ENCODE measurements around the gene NKIRAS2.
A peak's percentile ranks its signal among the peaks of the same experiment; 100 is the strongest.

The NKIRAS2 gene

GRCh38 chr17:42058063-42058462, 38.2 kb downstream of the NKIRAS2 start:
- no peak for DNase-seq

DNA sequence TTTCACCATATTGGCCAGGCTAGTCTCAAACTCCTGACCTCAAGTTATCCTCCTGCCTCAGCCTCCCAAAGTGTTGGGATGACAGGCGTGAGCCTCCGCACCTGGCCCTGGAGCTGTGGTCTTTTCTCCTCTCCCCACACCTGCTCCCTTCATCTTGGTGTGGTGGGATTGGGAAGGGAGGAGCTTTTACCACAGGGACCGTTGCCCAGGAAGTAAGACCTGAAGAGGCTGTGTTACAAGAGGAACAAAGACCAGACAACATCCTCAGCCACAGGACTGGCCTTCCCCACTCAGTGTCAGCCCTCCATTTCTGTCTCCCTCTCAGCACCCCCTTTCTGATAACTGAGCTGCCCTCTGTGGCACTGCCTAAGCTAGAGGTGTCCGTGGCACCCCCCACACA, 39.9 kb downstream of the NKIRAS2 start:
- no peak for DNase-seq

DNA sequence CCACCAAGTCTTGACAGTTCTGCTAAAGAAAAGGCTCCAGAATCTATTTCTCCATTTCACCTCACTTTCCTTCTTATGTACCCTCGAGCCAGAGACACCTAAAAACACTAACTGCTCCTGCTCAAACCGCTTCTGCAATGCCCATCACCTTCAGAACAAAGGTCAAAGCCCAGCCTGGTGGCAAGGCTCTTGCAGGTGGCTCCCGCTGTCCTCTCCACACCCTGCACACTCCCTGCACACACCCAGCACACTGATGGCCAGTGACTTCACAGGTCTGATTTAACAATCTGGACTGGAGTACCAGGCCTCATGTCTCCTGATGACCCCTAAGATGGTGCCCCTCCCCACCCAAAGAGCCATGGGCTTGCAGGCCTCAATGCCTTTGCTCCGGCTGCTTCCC, 40.3 kb downstream of the NKIRAS2 start:
- no peak for DNase-seq

GRCh38 chr17:42061646-42062487, 42.0 kb downstream of the NKIRAS2 start:
- DNase-seq = no peak

DNA sequence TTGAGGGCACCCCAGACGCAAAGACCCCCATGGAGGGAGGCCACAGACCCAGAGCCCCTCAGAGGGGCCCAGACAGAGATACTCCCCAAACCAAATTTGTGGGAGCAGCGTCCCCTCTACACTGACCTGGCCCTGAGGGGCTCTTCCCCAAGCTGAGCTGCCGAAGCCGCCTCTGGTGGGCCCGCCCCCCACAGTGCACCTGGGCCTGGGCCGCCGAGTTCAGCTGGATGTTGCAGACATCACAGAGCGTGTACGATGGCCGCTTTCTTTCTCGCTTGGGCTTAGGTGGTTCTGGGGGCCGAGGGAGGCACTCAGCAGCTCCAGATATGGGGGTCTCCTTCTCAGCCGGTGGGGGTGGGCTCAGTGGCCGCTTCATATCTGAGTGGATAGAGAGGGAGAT, 42.8 kb downstream of the NKIRAS2 start:
- DNase-seq = no peak

- DNase-seq = no peak
Measured at GRCh38 chr17:42065201-42065600, 45.3 kb downstream of the NKIRAS2 start.

DNA sequence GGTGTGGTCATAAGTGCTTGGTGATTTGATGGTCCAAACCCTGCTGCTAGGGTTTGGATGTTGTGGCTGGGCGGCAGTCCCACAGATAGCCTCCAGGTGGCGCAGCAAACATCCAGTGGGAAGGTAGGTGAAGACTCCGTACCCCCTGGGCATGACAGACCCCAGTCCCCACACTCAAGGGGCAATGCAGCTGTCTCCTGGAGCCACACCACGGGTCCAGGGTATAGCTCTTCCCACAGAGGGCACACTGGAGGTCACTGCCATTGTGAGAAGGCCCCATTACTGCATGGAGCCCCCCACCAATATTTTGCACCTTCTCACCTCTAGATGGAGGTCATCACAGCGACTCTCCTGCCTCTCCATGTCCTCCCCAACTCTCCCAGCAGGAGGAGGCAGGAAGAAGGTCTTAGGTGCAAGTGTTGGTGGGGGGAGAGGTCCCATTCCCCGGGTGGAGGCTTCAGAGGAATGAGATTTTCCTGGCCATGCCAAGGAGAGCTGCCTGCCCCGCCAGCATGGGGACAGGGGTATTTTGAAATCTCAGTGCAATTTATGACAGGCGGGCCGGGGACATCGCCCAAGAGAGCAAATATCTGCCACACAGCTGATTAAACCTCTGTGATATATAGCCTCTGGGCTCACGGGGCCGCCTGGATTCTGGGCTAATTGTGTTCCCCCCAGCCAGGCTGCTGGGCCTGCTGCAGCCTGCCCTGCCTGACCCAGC, 47.6 kb downstream of the NKIRAS2 start:
- DNase-seq = peak in 1 of 2 donors; percentile 31

GRCh38 chr17:42068979-42069378, 49.1 kb downstream of the NKIRAS2 start:
- DNase-seq = no peak

GRCh38 chr17:42071810-42072209, 51.9 kb downstream of the NKIRAS2 start:
- DNase-seq = no peak

DNA sequence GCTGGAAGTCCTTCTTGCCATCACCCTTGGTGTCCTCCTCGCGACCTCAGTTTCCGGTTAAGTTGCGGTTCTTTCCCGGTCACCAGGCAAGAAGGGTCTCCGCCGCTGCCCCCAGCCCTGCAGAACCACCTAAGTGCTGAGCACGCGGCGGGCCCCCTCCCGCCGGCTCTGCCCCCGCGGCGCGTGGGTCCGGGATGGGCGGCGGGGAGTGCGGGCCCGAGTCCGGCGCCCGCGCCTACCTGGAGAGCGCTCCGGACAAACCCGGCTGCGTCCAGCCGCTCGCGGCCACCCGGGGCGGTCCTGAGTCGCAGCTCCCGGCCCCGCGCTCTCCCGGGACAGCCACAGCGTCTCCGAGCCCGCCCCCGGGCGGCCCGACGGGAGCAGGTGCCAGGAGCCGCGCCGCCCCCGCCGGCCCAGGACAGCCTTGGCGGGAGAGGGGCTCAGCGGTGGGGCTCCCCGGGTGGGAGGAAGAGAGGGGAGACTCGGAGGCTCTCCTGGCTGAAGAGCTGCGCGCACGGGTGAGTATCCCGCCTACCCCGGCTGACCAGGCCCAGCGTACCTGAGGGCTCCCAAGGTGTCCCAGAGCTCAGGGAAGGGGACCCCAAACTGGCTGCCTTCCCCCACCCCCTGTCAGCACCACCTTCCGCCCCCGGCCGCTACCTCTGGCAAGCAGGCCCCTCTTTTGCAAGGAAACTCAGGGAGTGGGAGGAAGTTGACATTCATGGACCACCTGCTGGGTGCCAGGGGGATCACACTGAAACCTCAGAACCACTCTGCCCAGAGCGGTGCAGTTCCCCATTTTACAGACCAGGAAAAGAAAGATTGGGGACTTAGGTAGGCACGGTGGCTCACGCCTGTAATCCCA, 52.7 kb downstream of the NKIRAS2 start:
- DNase-seq = no peak

Data from hippocampal formation (tissue), 2 donors.